Measurements from ENCODE around the gene PYGL.
"Not testable (repeated sequence)": the region's sequence is repeated elsewhere in the genome, so short reads cannot be mapped to it uniquely, and the experiment has no call there.

PYGL gene

GRCh38 chr14:50954811-50955372, 10.6 kb upstream of the PYGL start:
- DNase-seq, result peak in 1 of 2 donors; percentile 81

DNA sequence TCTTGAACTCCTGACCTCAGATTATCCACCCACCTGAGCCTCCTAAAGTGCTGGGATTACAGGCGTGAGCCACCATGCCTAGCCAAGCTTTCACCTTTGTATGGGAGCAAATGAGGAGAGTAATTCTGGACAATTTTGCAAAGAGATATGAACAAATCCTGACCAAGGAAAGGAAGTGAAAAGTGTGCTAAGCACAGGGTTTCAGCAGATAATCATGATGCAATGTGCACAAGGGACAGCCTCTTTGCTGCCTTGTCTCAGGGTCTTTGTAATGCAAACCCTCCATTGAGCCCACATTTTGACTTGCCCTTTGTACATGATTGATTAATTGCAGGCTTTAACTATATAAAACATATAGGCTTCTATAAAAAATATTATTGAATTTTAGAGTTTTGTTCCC, 9.2 kb upstream of the PYGL start:
- no peak for DNase-seq

- no peak for DNase-seq
Measured at GRCh38 chr14:50951032-50951431, 6.7 kb upstream of the PYGL start.

- DNase-seq, result no peak
Measured at GRCh38 chr14:50948205-50948604, 3.9 kb upstream of the PYGL start.

DNA sequence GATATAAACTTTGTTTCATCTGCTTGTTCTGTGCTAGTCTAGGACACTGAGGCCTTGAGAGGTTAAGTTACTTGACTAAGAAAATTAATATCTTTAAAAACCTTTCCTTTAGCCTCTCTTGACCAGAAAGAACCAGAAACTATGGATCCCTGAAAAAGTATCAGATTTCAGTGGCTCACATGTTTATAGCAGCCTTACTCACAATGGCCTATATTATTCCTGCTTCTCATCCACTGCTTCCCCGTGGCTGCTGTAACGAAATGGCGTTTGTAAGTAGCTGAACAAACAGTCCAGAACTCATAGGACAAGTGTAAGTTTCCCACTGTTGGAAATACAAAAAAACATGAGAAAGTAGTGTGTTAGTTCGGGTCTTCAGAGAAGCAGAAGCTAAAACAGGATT, 3.2 kb upstream of the PYGL start:
- no peak for DNase-seq

- no peak for DNase-seq
Measured at GRCh38 chr14:50946234-50946935, 2.1 kb upstream of the PYGL start.

GRCh38 chr14:50944647-50945413, 547 bp upstream of the PYGL start:
- no peak for DNase-seq

- DNase-seq, result no peak
Measured at GRCh38 chr14:50943261-50943942, 881 bp downstream of the PYGL start.

- not testable (repeated sequence) for DNase-seq
Measured at GRCh38 chr14:50941638-50942037, 2.6 kb downstream of the PYGL start.

DNA sequence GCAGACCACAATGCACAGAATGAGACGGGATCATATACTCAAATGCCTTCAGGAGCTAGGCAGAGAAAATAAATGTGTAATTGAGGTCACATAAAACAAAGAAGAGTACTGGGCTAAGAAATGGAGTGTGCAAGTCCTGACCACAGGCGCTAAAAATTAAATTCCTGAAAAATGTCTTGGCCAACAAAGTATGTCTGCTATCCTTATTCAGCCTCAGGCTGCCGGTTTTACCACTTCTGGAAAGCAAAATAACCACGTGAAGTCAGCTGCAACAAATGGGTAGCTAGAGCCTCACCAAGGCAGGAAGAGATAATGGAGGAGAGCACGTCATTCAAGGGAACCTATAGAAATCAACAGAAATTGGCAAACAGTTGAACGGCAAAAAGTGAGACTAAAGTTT, 3.1 kb downstream of the PYGL start:
- no peak for DNase-seq

- no peak for DNase-seq
Measured at GRCh38 chr14:50937800-50938199, 6.5 kb downstream of the PYGL start.

GRCh38 chr14:50937325-50937724, 7.0 kb downstream of the PYGL start:
- DNase-seq, result no peak

DNA sequence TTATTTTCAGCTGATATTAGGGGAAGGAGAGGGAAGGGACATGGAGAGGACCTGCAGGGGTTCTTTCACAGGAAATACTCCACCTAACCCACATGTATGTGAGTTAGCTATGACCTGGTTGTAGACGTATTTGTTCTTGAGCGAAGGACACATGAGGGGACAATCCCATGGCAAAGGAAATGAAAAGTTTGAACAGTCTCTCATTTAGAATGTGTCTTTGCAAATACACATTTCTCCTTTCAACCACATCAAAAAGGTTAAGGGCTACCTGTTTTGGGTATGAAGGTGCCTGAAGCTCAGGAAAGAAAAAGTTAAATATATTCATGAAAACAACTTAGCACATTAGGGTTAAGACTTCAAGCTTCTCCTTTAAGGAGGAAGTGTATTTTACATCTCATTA, 7.4 kb downstream of the PYGL start:
- DNase-seq, result no peak

DNA sequence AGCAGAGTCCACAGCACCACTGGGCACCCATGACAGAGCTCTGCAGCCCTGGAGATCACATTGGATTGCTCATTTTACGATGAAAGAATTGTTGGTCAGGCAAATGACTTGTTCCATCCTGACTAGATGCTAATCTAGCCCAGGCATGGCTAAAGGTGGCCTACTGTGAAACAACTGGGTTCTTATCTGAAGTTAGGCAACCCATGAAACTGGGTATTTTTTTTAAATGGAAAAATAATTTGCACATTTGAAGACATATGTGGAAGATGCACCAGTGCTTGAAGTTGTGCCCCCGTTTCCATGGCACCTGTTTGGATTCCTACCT, 8.3 kb downstream of the PYGL start:
- no peak for DNase-seq

DNA sequence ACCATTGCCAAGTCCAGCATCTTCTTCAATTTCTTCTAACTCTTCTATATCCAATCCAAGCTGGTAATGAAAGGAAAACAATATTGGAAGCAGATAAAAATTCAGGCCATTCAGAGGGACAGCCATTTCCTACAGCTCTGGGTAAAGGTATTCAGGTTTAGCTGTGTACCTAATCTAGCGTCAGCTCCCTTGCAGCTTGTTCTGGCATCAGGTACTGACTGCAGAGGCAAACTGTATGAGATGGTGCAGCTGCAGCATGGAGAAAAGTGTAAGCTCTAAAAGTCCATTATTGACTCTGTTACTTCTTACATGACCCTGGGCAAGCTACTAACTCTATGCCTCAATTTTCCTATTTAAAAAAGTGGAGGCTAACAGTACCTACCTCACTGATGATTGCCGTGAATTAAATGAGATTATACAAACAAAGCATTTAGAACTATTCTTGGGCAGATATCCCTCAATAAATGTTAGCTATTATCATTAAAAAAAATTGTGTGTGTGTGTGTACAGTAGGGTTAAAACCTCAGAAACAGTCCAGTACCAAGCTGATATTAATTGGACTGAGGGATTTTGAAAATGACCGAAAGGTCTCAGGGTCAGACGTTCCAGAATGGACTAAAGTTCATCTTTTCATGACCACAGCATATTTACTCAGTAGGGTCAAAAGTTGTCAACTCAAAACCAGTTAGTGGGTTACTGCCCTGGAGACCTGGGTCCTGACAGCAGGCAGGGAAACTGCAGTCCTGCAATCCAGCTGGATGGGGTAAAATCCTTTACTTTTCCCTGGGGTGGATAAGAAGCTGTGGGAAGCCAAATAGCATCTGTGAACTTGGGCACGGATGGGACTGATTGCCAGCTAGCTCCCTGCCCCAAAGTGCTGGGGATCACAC, 8.9 kb downstream of the PYGL start:
- no peak for DNase-seq

DNA sequence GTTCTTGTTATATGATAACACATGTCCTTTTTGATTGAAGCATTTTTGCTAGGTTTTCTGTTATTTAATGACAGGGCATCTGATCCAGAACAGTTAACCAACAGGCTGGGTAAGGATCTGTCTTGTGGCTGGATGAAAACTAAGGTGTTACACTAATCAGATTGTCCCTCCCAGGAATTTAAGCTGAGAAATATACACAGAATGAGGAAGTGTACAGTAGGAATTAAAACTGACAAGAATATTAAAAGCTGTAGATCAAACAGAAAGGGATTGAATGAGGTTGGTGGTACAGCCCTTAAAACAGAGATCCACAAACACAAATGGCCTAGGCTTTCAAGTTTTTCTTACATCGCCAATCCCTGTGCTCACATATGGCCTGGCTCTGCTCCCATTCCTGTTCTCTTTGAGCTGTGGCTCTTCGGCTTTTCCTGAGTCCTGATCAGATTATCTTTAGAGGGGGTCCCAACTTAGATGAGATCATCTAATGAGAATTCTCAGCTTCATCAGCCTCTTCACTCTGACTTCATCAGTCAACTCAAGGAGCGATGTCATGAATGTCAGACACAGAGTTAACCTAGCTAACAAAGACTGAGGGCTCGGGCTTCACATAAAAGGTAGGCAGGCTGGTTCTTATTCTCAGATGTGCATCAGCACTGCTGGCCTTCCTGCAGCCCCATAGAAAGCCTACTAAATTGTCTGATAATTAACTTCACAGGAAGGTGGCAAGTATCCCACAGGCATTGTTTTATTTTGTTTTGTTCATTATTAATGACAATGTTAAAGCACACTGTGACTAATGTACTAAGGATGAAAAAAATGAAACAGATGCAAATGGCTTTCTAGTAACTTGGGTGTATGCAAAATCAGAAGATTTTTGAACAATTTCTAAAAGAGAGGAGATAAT, 11.4 kb downstream of the PYGL start:
- no peak for DNase-seq

GRCh38 chr14:50932156-50932555, 12.1 kb downstream of the PYGL start:
- DNase-seq, result no peak

DNA sequence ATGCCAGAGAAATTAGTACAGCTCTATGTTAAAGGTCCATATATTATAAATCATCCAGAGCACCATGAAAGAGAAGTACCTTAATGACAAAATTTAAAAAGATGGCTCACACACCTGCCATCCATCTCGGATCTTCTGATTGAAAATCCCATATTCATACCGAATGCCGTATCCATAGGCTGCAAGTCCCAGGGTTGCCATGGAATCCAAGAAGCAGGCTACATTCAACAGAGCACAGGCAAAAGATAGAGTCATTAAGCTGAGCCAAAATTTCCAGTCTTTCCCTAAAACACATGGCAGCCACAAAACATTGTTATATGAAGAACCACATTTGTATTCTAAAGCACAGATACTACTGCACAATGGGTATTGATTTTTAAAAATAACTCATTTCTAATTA, 12.7 kb downstream of the PYGL start:
- DNase-seq, result no peak

- no peak for DNase-seq
Measured at GRCh38 chr14:50929506-50929905, 14.8 kb downstream of the PYGL start.

DNA sequence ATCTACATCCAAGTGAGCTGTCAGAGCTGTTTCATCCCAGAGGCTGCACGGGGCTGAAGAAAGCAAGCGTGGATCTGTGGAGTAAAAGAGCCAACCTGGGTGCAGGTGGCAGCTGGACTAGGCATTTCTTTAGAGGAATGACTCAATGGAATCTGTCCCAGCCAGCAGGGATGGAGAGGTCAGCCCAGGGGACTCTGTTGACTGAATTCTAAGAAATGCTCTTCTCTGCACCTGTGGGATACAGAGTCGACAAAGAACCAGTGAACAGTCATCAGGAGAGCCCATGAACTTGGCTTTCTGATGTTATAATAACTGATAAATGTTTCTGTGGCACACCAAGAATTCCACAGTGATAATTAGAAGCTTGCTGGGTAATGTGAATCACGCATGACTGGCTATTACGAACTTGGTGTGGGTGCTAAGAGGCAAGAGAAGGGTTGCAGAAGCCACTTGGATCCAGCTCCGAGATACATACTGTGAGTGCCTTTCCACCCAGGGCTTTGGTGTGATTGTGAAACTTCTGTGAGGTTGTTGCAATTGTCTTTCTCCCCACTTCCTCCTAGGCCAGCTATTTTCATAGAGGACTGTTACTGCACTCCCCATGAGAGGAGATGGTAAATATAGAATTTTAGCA, 16.2 kb downstream of the PYGL start:
- DNase-seq, result no peak

GRCh38 chr14:50926851-50927386, 17.4 kb downstream of the PYGL start:
- DNase-seq, result no peak
